Retinal pigment epithelial cell (primary cell): ENCODE measurements around the gene GAS7.

Source experiments
- DNase-seq: peaks from one replicate; pipeline ENCODE4 v3.0.0-alpha.2; 2010; ENCODE audit warnings: low read depth
- H3K4me3 ChIP-seq: 2 replicates; pipeline ENCODE4 v1.5.1; 2011; ENCODE audit warnings: mild to moderate bottlenecking, low read length, control low read depth, moderate library complexity
- TF ChIP-seq, protein P1 (sequence below): conservative IDR thresholded peaks from 2 replicates; pipeline ENCODE4 v1.5.1; 2011; ENCODE audit warnings: low read depth, low read length, control low read depth, inconsistent platforms

Gene GAS7

DNA sequence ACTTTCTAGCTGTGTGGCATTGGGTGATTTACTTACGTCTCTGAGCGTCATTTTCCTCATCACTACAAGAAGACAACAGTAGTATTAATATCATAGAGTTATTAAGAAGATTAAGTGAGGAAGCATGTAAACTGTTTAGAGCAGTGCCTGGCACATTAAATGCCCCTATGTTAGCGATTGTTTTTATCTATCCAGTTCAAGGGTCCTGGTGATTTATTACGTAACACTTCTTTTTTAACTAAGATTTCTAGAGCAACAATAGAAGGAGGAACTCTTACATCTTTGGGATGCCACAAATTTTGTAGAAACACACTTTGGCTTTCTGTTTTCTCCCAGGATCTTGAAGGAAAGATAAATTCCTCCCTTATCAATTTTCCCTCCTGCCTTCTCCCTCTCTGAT is 3.3 kb upstream of the GAS7 start:
- H3K4me3 ChIP-seq: no peak overlapping the region
- DNase-seq: no peak
- TF ChIP-seq, protein P1, sequence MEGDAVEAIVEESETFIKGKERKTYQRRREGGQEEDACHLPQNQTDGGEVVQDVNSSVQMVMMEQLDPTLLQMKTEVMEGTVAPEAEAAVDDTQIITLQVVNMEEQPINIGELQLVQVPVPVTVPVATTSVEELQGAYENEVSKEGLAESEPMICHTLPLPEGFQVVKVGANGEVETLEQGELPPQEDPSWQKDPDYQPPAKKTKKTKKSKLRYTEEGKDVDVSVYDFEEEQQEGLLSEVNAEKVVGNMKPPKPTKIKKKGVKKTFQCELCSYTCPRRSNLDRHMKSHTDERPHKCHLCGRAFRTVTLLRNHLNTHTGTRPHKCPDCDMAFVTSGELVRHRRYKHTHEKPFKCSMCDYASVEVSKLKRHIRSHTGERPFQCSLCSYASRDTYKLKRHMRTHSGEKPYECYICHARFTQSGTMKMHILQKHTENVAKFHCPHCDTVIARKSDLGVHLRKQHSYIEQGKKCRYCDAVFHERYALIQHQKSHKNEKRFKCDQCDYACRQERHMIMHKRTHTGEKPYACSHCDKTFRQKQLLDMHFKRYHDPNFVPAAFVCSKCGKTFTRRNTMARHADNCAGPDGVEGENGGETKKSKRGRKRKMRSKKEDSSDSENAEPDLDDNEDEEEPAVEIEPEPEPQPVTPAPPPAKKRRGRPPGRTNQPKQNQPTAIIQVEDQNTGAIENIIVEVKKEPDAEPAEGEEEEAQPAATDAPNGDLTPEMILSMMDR: no peak

DNA sequence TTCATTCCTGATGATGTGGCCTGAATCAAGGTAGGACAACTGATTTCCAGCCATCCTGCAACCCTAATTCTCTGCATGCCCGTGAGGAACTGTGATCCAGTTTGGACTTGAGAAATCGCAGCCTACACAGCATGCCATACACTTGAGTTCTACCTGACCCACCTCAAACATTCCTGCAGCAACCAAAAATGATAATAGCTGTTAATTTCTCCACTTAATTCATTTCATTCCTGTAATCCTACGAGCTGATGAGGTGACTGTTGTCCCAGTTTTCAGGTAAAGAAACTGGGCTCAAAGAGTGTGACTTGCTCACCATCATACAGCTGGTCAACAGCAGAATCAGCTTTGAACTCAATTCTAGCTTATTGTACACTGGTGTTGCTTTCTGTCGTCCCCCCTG is 2.2 kb upstream of the GAS7 start:
- no peak overlapping the region for H3K4me3 ChIP-seq
- DNase-seq: no peak
- TF ChIP-seq, protein P1: no peak

DNA sequence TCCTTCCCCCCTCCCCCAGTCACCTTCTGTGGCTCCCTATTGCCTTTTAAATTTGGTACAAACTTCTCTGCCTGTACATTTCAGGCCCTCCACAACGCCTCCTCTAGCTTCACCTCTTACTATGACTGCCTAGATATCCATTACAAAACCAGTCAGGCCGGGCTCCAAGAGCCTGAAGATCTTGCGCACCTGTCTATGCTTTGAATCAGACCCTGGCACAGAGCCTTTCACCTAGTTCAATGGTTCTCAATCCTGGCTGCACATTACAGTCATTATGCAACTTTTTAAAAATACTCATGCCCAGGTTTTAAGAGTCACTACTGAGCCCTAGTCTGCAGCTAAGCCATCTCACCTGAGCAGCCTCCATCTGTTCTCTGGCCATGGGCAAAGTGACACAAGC is 1.6 kb upstream of the GAS7 start:
- TF ChIP-seq, protein P1: no peak
- no peak overlapping the region for H3K4me3 ChIP-seq
- DNase-seq: no peak

DNA sequence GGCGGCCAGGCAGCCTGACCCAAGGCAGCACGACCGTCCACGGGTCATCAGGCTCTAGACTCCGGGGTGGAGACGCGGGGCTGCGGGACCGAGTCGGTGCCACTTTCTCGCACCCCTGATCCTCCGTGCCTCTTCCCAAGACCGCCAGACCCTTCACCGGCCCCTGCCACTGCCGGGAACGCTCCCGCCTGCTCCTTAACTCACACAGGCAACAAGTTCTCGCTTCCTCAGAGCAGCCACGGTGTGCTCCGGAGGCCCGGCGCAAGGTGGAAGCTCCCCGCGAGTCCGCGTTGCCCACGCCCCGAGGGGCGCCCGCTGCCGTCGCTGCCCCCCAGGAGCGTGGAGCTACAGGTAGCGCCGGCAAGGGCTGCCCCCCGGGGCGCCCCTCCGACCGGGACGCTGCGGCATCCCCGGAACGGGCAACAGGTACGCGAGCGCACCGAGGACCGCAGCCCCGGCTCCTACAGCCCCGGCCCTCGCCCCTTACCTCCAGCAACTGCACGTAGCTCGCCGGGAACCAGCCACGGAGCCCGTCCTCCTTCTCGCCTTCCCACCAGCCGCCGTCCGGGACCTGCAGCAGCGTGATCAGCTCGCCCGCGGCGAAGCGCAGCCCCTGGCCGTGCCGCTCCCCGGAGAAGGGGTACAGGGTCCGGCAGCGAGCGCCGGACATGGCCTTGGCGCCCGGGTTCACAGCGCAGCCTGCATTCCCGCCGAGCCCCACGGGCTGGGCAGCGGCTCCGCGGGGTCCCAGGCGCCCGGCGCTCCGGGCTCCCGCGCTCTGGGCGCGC is 491 bp downstream of the GAS7 start:
- H3K4me3 ChIP-seq: peak overlapping the region; percentile 66
- TF ChIP-seq, protein P1: no peak
- no peak for DNase-seq

DNA sequence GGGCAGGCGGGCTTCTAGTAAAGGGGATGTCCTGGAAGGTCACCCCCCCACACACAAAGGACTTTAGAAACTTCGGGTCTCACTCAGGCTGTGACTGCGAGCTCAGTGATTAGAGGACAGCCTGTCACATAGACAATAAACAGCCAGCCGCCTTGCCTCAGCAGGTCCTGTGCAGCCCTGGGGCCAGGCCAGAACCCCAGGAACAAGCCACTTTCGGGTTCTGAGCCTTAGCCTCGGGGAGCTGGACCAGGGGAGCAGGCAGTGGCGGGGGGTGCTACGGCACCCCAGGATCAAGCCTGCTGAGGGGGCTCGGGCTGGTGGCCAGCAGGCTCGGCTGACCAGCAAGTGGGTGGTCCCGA is 1.1 kb downstream of the GAS7 start:
- H3K4me3 ChIP-seq: peak overlapping the region; percentile 66
- TF ChIP-seq, protein P1: no peak
- DNase-seq: no peak

DNA sequence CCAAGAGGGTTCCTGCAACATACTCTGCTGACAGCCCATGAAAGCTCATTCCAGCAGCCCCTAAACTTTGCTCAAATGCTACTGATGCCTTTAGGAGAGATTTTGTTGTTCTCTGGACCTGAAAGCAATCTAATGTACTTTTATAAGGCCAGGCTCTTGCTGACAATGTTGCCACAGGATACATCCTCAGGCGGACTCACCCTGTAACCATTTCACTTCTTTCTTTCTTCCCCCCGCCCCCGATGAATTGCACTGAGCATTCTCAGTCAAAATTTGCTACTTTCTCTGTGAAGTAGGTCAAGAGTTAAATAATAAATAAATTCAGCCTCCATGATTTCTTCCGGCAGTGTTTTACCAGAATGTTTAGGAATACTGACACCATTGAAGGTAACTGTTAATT is 1.5 kb downstream of the GAS7 start:
- no peak for DNase-seq
- peak overlapping the region; percentile 66 for H3K4me3 ChIP-seq
- TF ChIP-seq, protein P1: no peak

DNA sequence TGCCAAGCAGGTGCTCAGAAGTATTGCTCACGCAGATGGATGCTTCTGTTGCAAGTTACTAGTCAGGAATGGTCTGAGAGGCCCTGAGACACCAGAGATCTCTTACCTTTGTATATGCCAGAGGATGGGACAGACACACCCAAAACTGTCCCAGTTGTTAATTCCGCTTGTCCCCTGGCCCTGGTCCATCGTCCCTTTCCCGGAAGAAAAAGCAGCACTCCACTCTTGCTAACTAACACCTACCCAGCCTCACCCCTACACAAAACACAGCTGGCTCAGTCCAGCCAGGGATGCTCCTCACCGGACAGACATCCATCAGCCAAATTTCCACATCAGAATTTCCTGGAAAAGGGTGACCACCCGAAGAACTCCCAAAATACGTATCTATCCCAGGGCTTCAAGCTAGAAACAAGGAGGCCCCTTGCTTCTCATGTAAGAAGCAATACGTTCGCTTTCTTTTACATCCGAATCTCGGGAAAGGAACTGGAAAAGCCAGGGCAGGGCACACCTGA is 2.0 kb downstream of the GAS7 start:
- TF ChIP-seq, protein P1: no peak
- peak overlapping the region; percentile 66 for H3K4me3 ChIP-seq
- no peak for DNase-seq
